OCI-LY1 (cell line): ENCODE data around the gene FRMD4A.

Source experiments
- CTCF ChIP-seq: fragments of 200-600 bp; sonication (generic), shearing (Covaris generic); IDR thresholded peaks from 2 replicates; pipeline ENCODE4 v1.5.1; 2017; ENCODE audit warnings: mild to moderate bottlenecking, antibody characterized with exemption, low read length, moderate library complexity, mixed read lengths
- EZH2 ChIP-seq: fragments of 200-600 bp; sonication (generic), shearing (Covaris generic); IDR thresholded peaks from 2 replicates; pipeline ENCODE4 v1.8.0; 2017; ENCODE audit warnings: borderline replicate concordance, mixed run types, mild to moderate bottlenecking, antibody characterized with exemption, low read length, moderate library complexity, mixed read lengths

GRCh38 chr10:14172336-14172950 lies 158.3 kb downstream of the FRMD4A start:
- TF ChIP-seq CTCF: no peak
- no peak for TF ChIP-seq EZH2
